Femur (tissue), 1 donor: Measurements from ENCODE around the gene FRMD4A.
"Not testable (repeated sequence)": the region's sequence is repeated elsewhere in the genome, so short reads cannot be mapped to it uniquely, and the experiment has no call there.

Experiments
- DNase-seq: peaks from one replicate; pipeline ENCODE4 v3.0.0-alpha.2; 2017

FRMD4A gene

DNA sequence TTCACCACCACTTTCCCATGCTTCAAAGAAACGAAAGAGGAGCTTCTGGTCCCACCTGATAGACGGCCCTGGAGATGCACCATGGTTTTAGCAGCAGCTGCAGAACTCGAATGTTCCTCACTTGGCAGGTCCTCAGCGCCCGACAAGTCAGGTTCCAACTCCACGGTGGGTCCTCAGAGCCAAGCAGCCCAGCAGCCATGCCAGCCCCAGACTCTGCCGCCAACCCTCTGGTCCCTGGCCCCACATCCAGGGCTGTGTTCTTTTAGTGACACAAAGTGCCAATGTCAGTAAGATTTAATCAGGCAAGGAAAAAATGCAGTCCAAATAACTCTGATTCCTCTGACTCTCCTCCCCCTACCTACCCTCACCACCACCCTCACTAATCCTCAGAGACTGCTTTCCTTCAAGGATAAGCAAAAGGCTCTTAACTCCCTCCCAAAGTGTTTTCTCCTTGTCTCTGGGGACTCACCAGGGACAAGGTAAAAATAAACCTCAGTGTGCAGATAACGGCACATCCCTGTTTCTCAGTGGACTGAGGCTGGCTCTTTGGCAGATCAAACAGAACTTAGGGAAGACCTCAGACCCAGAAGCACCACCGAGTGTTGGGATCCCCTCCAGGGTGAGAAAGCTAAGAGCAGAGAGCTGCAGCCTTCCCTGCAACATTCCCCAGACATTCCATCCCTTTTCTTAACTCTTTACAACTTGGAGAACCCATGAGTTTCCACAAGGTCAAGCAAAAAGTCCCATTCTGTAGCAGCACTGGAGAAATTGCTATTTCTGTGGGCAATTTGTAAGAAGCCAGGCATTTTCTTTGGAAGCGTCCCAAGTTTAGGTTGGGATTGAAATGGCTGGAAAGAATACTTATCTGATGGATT, 358.9 kb downstream of the FRMD4A start:
- DNase-seq = no peak

DNA sequence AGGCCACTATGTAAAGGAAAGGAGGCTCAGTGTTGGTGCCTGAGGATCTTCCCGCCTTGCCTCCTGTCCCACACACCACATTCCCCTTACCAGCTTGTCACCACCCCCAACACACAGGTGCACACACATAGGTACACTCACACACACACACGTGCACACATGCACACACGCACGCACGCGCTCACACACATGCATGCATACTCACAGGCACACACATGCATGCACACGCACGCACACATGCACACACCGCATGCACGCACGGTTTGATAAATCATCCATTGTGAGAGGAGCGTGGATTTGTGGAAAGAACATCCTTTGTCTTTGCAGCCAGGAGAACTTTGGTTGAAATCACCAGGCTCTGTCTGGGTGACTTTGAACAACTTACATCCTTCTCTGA, 359.8 kb downstream of the FRMD4A start:
- DNase-seq = no peak

DNA sequence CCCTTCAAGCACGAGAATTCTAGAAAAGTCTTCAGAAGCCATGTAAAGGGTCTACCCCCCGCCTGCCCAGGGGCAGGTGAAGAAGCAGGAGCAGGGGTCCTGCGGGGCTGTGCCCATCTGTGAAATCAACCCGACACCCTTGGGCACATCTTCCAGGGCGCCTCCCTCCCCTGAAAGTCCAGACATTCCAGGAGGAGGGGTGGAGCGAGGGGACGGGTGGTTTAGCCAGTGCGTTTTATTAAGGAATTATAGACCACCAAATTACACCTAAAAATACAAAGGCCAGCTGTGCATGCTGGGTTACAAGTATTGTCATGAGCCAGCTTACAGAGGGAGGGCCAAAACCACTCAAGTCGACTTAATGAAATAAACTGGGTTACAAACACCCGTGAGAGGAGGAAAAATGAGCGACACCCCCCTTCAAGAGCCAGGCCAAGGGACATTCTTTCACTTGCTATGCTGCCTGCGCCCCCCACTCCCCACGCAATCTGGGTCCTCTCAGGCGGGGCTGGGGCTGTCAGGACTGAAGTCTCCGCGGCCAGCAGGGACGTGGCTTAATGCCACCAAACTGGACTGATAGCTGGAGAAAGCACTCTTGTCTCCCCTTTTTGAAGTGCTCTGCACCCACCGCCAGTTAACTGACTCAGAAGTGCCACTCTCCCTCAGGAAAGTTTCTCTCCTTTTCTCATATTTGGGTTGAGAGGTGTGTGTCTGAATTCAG, 360.3 kb downstream of the FRMD4A start:
- DNase-seq = no peak

DNA sequence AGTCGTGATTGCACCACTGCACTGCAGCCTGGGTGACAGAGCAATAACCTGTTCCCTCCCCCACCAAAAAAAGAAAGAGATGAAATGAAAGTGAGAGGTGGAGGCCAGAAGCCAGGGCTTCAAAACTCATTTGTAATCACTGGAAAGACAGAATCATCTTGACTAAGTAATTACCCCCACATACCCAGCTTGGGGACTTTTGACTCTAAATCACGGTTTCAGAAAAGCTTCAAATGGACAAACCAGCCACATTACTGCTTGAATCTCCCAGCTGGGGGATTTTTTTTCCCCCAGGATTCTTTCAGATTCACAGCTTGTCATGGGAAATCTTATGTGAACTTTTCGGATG, 361.0 kb downstream of the FRMD4A start:
- DNase-seq = no peak

DNA sequence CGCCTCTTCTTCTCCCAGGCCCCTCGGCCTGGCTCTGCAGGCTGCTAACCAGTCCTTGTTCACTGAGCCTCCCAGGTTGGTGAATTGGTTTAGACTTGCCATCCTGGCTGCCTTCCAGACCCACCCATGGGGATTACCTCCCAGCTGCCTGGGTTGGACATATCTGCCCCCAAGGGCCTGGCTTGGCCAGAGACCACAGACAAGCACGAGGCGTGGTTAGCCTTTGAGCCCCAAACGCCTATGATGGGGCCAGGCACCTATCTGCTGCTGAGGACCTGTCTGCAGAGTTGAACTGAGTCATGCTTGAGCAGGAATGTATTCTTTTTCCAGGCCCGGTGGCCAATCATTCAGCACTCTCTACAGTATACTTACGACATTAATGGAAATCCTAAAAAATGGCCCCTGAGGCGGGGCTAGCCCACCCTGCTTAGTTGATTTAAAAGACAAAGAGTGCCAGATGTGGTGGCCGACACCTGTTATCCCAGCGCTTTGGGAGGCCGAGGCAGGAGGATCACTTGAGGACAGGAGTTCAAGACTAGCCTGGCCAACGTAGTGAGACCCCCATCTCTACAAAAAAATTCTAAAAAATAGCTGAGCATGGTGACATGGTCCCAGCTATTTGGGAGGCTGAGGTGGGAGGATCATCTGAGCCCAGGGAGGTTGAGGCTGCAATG, 361.5 kb downstream of the FRMD4A start:
- DNase-seq = no peak

DNA sequence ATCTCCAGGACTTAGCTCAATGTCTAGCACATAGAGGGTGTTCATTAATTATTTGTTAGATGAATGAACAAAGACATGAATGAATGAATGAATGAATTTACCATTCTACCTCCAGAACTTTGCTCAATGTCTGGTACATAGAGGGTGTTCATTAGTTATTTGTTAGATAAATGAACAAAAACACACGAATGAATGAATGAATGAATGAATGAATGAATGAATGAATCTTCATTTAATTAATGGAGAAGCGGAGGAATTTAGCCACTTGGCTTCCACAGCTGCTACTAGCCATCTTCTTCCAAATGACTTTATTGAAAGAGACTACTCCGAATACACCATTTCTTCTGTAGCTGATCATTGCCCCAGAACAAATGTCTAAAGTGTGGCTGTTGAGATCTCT, 368.9 kb downstream of the FRMD4A start:
- no peak for DNase-seq

DNA sequence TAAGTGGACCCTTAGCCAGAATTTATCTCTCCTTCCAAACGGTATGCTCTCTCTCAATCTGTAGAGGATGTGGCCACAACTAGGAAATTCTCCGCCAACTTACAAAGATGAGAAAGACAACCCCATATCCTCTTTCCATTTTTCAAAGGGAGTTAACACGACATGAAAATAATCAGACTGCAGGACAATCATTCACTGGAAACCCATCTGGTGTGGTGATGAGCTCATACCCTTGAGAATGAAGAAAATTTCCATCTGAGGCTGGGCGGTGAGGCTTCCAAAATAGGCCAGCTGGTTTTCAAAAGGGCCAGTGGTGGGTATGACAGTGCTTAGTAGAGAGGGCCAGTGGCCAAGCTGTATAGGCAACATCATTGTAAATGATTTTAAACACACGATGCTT, 369.6 kb downstream of the FRMD4A start:
- DNase-seq = peak; percentile 66

DNA sequence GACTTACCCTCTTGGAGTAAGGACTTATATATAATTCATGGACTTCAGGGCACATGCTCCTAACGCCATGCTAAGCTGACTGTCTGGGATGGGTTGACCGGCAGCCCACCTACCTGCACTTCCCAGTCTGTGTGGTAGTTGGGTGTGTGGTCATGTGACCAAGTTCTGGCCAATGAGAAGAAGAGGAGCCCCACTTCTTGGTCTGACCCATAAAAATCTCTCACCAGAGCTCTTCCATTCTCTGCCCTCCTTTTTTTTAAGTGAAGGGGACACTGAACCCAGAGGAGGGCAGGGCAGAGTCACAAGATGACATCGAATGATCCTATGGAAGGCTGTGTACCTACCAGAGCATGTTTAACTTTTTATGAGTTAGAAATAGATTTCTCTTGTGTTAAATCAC, 370.1 kb downstream of the FRMD4A start:
- DNase-seq = no peak

DNA sequence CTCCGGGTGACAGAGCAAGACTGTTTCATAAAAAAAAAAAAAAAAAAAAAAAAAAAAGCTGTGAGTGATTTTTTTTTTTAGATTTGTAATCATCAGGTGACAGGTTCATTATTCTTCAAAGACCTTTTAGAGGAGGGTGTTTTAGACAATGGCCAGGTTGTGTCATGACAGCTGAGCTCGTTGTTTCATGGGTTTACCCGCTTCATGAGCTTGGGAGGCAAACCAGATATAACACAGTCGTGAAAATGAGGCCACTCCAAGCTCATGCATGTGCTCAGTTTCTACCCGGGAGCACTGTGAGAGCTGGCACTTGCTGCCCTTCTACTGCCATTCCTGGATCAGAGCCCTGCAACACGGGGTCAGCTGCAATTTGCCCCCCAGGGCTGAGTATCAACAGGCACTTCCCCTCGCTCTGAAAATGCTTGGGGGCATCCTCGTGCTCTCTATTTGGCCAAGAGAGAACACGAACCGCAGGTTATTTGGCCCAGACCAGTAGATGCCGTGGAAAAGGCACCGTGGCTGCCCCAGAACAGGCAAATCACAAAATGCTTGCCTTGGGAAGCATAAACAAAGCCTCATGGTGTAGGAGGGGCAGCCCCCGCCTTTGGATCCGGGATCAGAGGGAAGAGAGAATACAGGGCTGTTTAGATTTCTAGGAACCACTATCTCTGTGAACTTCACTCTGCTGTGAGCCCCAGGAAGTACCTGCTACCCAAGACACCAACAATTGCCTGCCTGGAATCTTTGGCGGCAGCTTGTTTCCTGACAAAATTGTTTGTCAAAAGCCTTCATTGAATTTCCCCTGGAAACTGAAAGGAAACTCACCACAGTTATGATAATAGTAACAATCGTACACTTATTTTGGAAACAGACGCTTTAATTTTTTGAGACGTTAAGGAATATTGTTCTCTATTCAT, 371.0 kb downstream of the FRMD4A start:
- no peak for DNase-seq

DNA sequence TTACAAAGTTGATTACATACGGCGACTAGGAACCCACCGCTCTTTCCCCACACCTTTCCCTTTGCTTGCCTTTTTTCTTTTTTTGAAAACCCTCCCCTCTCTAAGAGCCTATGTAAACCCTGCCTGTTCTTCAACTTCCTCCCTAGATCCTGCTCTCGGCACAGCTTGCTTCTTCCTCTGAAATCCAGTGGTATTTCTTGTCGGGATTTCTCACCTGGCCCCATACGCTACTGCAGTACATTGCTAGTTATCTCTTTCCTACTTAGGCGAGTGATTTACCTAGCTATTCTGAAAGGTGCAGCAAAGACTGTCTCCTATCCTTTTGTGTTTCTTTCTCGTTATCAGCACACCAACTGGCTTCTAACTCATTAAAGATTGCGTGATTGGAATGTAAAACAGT, 372.9 kb downstream of the FRMD4A start:
- DNase-seq = no peak

DNA sequence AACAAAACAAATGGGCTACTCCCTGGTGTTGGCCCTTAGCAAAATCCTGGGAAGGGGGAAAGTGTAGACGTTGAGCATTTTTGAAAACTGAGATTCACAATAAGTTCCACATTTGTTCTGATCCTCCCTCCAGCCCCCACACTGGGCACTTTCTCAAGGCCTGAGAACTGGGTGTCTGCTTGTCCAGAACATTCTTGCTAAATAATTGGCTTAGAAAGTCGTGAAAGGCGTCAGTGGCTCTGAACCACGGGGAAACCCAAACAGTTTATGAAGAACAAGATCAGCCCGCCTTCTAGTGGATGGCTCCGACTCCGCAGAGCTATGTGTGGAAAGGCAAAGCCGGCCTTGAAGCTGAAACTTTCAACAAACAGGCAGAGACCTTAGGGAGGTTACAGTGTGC, 373.9 kb downstream of the FRMD4A start:
- DNase-seq = peak; percentile 69

DNA sequence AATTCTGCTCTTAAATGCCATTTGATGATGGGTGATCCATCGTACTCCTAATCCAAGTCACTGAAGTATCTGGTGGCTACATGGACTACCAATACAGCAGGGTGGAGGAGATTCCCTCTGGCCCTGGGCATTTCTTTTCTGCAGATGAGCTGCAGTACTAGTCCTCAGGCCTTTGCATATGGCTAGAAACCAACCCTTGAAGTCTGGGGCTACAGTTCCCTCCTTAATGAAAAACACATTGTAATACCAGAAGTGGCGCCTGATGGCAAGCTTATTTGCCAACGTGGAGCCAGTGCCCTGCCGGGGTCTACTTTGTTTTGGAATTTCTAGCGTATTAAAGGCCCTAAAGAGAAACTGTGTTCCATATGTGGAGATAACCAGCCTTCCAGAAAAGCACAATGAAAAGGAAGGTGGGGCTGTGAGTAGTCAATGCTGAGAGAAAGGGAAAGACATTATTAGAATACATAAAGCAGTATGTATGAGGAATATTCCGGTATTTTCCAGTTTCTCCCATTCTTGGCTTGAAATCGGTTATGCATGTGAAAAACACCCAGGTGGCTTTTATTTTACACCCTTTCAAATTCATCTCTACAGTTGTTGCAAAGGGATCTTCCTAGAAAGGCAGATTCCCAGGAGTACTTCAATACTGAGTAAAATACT, 375.2 kb downstream of the FRMD4A start:
- no peak for DNase-seq

DNA sequence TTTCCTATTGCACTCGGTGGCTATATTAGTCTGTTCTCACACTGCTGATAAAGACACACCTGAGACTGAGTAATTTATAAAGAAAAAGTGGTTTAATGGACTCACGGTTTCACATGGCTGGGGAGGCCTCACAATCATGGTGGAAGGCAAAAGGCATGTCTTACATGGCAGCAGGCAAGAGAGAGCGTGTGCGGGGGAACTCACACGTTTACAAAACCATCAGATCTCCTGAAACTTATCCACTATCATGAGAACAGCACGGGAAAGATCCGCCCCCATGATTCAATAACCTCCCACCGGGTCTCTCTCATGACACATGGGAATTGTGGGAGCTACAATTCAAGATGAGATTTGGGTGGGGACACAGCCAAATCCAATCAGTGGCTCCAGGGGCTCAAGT, 376.5 kb downstream of the FRMD4A start:
- DNase-seq = not testable (repeated sequence)

DNA sequence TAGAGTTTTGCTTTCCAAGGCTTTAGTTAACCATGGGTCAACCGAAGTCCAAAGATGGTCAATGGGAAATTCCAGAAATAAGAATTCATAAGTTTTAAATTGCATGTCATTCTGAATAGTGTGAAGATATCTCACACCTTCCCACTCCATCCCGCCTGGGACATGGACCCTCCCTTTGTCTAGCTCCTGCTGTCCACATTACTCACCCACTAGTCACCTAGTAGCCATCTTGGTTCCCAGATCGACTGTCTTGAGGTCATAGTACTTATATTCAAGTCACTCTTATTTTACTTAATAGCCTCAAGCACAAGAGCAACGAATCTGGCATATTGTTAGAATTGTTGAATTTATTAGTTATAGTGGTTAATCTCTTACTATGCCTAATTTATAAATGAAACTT, 377.4 kb downstream of the FRMD4A start:
- no peak for DNase-seq

DNA sequence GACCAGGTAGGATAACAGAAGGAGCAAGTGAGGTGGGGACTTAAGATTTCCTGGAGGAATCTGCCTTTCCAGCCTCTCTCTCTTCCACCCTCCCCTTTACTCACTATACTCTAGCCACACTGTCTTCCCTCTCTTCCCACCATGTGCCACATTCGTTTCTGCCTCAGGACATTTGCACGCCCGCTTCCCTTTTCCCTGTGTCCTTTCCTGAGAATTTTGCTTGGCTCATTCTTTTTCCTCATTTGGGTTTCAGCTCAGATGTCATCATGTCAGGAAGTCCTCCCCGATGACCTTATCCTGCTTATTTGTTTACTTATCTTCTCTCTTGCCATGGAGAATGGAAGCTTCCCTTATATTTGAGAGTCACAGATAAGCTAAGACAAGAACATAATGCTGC, 380.2 kb downstream of the FRMD4A start:
- DNase-seq = no peak

DNA sequence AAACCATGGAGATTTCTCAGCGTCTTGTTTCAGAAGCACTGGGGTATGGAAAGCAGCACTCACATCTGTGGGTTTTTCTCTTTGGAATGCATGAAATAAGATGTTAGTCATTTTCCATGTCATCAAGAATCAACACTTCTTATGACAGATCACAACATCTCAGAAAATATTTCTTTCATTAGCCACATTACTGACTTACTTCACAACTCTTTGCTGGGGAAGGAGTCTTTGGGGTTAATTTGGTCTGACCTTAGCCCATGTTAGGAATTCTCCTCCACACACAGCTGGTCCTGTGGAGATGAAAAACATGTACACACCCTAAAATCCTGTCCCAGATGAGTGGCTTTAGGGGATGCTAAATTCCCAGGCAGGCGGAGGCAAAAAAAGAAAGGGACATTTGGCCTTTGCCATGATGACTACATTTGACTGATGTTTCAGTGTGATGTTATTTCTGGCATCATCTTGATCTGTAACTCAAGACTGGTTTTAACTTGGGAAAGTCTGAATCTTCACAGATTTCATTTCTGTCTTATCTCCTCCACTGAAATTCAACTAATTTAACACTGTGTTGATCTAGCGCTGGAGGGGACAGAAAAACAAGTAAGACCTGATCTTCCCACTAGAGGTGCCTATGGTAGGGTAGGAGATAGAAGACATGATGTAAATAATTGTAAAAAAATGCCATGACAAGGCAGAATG, 380.7 kb downstream of the FRMD4A start:
- no peak for DNase-seq

DNA sequence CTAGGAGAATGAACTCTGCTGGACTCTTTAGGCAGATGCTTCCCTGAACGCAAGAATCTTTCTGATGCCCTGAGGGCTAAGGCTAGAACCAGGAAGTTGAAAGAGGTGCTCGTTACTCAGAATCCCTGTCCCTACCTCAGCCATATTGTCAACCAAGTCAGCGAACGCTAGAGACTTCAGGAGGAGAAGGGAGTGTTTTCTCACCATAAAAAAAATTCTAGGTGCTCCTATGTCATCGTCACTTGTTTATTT, 384.6 kb downstream of the FRMD4A start:
- no peak for DNase-seq

DNA sequence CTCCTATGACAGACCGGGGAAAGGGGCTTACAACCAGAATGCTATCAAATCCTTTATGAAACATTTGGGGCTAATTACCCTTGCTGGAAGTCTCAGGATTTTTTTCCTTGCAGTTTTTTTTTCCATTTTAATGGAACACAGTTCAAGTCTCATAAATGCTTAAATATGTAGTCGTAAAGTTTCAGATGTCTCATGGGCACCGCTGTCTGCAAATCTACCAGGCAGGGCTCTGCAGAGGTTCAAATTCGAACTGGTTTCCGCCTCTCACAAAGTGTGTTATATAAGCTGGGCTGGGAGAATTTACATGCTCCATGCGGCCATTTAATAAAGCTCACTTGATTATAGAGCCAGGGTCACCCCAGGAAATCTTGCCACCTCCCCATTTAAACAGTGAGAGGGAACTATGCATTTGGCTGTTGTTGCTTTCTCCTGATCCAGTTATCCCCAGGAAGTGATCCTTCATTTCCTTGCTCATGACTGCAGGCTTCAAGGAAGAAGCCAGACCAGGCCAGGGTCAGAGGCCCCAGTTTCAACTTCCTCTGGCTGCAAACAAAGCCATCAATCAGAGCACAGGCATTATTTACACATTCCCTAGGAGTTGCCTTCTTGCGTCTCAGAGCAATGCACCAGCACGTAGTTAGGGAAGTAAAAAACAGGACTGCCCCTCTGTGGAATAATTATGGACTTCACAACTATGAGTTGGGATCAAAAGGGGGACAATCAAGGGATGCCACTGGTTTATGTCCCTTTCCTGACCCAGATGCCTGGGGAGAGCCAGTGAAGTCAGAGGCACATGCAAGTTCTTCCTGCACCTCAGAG, 385.1 kb downstream of the FRMD4A start:
- DNase-seq = no peak

DNA sequence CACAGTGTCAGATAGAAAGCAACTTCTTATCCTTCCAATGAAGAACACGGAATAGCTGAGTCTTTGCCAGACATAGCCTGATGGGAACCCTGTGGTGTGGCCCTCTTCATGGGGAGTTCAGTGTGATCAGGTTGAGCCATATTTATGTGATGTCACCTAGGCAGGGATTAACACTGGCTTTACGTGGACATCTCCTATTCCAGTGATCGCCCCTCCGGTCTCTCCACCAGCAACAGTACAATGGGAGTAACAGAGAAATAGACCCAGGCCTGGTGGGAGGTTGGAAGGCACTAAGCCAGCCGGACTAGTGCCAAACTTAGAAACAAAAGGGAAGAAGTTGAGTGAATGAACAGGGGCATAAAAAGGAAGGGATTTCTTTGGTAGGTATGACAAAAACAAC, 385.9 kb downstream of the FRMD4A start:
- no peak for DNase-seq

DNA sequence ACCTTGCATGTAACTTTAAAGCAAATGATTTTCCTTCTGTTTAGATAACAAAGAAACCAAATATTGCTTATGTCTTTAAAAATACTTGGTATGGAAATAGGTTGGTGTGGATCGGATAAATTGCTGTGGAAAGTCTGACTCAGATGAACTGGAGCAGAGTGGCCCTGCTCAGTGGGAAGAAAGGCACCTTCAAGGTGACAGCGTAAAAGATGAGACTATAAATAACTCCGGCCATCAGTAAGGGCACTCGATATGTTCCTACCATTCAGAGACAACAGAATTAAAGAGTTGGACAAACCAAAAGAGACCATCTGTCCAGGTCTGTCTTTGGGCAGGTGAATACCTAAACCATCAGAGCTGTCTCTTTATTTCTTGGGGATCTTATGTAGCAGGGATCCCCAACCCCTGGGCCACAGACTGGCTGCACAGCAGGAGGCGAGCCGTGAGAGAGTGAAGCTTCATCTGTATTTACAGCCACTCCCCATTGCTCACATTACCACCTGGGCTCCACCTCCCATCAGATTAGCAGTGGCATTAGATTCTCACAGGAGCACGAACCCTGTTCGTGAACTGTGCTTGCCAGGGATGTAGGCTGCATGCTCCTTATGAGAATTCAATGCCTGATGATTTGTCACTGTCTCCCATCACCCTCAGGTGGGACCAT, 386.9 kb downstream of the FRMD4A start:
- no peak for DNase-seq

DNA sequence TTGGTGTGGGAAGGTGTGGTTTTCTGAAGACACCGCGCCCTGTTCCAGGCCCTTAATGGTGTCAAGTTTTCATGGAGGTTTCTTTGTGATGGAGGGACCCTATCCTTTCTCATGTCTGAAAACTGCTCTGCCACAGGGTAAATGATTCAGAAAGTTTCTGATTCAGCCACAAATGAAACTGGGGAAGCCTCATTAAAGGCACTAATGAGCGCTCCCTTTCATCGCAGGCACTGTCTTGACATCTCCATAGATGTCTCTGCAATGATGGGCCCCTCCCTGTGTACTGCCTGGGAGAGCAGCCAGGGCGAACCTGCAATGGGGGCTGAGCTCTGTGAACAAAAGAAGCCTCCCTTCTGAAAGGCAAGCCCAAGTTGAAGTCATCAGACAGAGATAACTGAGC, 388.7 kb downstream of the FRMD4A start:
- no peak for DNase-seq
